T-helper 2 cell (primary cell): ENCODE results near the gene CHD1.
"Not testable (repeated sequence)": the region's sequence is repeated elsewhere in the genome, so short reads cannot be mapped to it uniquely, and the experiment has no call there.

Experiments
- DNase-seq, 5 experiments: peaks; one replicate each; pipeline versions ENCODE4 v3.0.0 to v3.0.0-alpha.2; 2012 to 2022
- total RNA-seq, 2 donors: gene quantifications; one replicate each; lab custom pipeline; 2026; lab: John Stamatoyannopoulos, UW

Gene CHD1
- 407 to 1,105 reads per million in 2 donors for total RNA-seq

- DNase-seq, result peak; percentile 88 to 99 (median 93)
Measured at GRCh38 chr5:98928873-98929709, at the start of gene CHD1. CHD1 (minus strand) TSS chr5:98929007; CDS start chr5:98926386, 2,621 bp downstream.

GRCh38 chr5:98978528-98978927 is 49.7 kb upstream of the CHD1 start:
- DNase-seq, result no peak

GRCh38 chr5:98977723-98978122 is 48.9 kb upstream of the CHD1 start:
- DNase-seq, result no peak

- DNase-seq, result no peak
Measured at GRCh38 chr5:98975682-98976407, 47.0 kb upstream of the CHD1 start.

- peak in 1 of 5 experiments; percentile 14 for DNase-seq
Measured at GRCh38 chr5:98975223-98975622, 46.4 kb upstream of the CHD1 start.

- peak in 1 of 5 experiments; percentile 19 for DNase-seq
Measured at GRCh38 chr5:98969400-98969799, 40.6 kb upstream of the CHD1 start.

- no peak for DNase-seq
Measured at GRCh38 chr5:98968056-98968564, 39.3 kb upstream of the CHD1 start.

GRCh38 chr5:98965226-98965625 is 36.4 kb upstream of the CHD1 start:
- no peak for DNase-seq

- no peak for DNase-seq
Measured at GRCh38 chr5:98964621-98965020, 35.8 kb upstream of the CHD1 start.

- no peak for DNase-seq
Measured at GRCh38 chr5:98963019-98963418, 34.2 kb upstream of the CHD1 start.

- DNase-seq, result no peak
Measured at GRCh38 chr5:98962587-98962986, 33.8 kb upstream of the CHD1 start.

GRCh38 chr5:98961665-98962344 is 33.0 kb upstream of the CHD1 start:
- no peak for DNase-seq

GRCh38 chr5:98957307-98957706 is 28.5 kb upstream of the CHD1 start:
- DNase-seq, result no peak

- DNase-seq, result not testable (repeated sequence)
Measured at GRCh38 chr5:98955888-98956287, 27.1 kb upstream of the CHD1 start.

- DNase-seq, result not testable (repeated sequence)
Measured at GRCh38 chr5:98955471-98955870, 26.7 kb upstream of the CHD1 start.

GRCh38 chr5:98954392-98955028 is 25.7 kb upstream of the CHD1 start:
- no peak for DNase-seq

- no peak for DNase-seq
Measured at GRCh38 chr5:98942847-98943246, 14.0 kb upstream of the CHD1 start.

GRCh38 chr5:98941131-98941883 is 12.5 kb upstream of the CHD1 start:
- DNase-seq, result no peak

GRCh38 chr5:98940581-98940980 is 11.8 kb upstream of the CHD1 start:
- no peak for DNase-seq

GRCh38 chr5:98938464-98938863 is 9.7 kb upstream of the CHD1 start:
- DNase-seq, result no peak

- no peak for DNase-seq
Measured at GRCh38 chr5:98936948-98937715, 8.3 kb upstream of the CHD1 start.
